GM18502 (cell line): Measurements from ENCODE around the gene PCBP4.
A peak's percentile ranks its signal among the peaks of the same experiment; 100 is the strongest.

Source experiments
- ATAC-seq: cut with Tn5 transposase; IDR thresholded peaks from one replicate; pipeline ENCODE4 v1.9.1; 2021; ENCODE audit warnings: mild to moderate bottlenecking; ENCODE audit not compliant: unreplicated experiment, poor library complexity

The PCBP4 gene

GRCh38 chr3:51974963-51975851 is 8.0 kb upstream of the PCBP4 start, which contains the start of gene ABHD14A:
Gene ABHD14A (plus strand): TSS chr3:51975064. CDS start chr3:51975136, 72 bp downstream.
- ATAC-seq = peak; percentile 60

GRCh38 chr3:51974277-51974962 is 7.2 kb upstream of the PCBP4 start:
- ATAC-seq = peak; percentile 7

GRCh38 chr3:51971350-51971749 is 4.1 kb upstream of the PCBP4 start:
- ATAC-seq = no peak

GRCh38 chr3:51970606-51971300 is 3.5 kb upstream of the PCBP4 start:
- ATAC-seq = no peak

GRCh38 chr3:51969841-51970240 is 2.6 kb upstream of the PCBP4 start:
- ATAC-seq = no peak

- no peak for ATAC-seq
Measured at GRCh38 chr3:51968883-51969678, 1.8 kb upstream of the PCBP4 start.

GRCh38 chr3:51968170-51968775 is 1.0 kb upstream of the PCBP4 start:
- no peak for ATAC-seq

- peak; percentile 44 for ATAC-seq
Measured at GRCh38 chr3:51966922-51967383, 301 bp downstream of the PCBP4 start.

GRCh38 chr3:51966486-51966885 is 768 bp downstream of the PCBP4 start:
- ATAC-seq = no peak

GRCh38 chr3:51966016-51966415 is 1.2 kb downstream of the PCBP4 start:
- ATAC-seq = no peak

- no peak for ATAC-seq
Measured at GRCh38 chr3:51964521-51964920, 2.7 kb downstream of the PCBP4 start.

GRCh38 chr3:51963951-51964451 is 3.3 kb downstream of the PCBP4 start:
- ATAC-seq = no peak

- ATAC-seq = no peak
Measured at GRCh38 chr3:51962854-51963530, 4.3 kb downstream of the PCBP4 start.

GRCh38 chr3:51961602-51962569 is 5.4 kb downstream of the PCBP4 start:
- no peak for ATAC-seq

GRCh38 chr3:51961011-51961410 is 6.2 kb downstream of the PCBP4 start:
- ATAC-seq = no peak

GRCh38 chr3:51960386-51960785 is 6.9 kb downstream of the PCBP4 start:
- no peak for ATAC-seq

GRCh38 chr3:51959651-51960050 is 7.6 kb downstream of the PCBP4 start:
- no peak for ATAC-seq
